Chondrocyte (in vitro differentiated cells): ENCODE results near the gene EFNA2. TPM values are rescaled to one million over a fixed set of nuclear protein-coding genes. Genes with fewer than 3 reads are reported as not detected.

Experiments used
- DNase-seq: peaks from one replicate; pipeline ENCODE4 v3.0.0; 2021; ENCODE audit warnings: mixed read lengths, low spot score
- H3K27ac Mint-ChIP-seq: one replicate; pipeline ENCODE4 v1.8.0; 2021; ENCODE audit warnings: mild to moderate bottlenecking, moderate library complexity, mixed read lengths; ENCODE audit not compliant: unreplicated experiment
- H3K27me3 Mint-ChIP-seq: 2 replicates; pipeline ENCODE4 v1.8.0; 2021; ENCODE audit warnings: low read depth, mixed read lengths
- H3K36me3 Mint-ChIP-seq: 2 replicates; pipeline ENCODE4 v1.8.0; 2021; ENCODE audit warnings: low read depth, mixed read lengths
- H3K4me1 Mint-ChIP-seq: 2 replicates; pipeline ENCODE4 v1.8.0; 2021; ENCODE audit warnings: low read depth, mild to moderate bottlenecking, mixed read lengths
- H3K4me3 Mint-ChIP-seq: one replicate; pipeline ENCODE4 v1.8.0; 2021; ENCODE audit warnings: mild to moderate bottlenecking, moderate library complexity, mixed read lengths; ENCODE audit not compliant: unreplicated experiment
- H3K9me3 Mint-ChIP-seq: 2 replicates; pipeline ENCODE4 v1.8.0; 2021; ENCODE audit warnings: low read depth, mixed read lengths
- total RNA-seq: library from RNA; stranded (reverse); gene quantifications from 3 replicates; pipeline ENCODE4 v1.2.1, GENCODE V29; 2021
- TF ChIP-seq, protein P1 (sequence below): fragments of 200-600 bp; sonication (generic); IDR thresholded peaks from 2 replicates; pipeline ENCODE4 v1.5.0; 2021; ENCODE audit warnings: antibody characterized with exemption, mild to moderate bottlenecking, moderate library complexity

Gene EFNA2
- total RNA-seq, 1 donor from 2014 or later, result 7.0 TPM

DNA sequence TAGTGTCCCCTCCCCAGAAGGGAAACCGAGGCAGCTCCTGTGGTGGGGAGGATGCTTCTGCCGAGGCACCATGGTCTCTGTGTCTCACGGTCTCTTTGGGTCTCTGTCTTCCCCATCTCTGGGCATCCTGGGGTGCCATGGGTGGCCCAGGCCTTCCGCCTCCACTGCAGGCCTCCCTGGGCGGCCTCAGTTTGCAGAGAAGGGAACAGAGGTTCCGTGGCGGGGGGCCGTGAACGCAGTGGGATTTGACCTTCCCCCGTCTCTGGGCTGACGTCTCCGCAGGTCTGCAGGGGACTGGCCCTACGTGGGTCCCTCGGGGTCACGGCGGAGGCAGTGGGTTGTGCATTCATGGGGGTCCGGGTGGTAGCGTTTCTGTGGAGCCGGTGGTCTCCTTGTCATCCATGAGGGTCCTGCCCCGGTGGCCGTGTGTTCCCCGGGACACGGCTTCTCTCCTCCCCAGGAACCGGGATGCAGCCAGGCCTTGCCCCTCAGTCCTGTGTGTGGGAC is 4.6 kb downstream of the EFNA2 start:
- Mint-ChIP-seq H3K4me3 (no peak overlapping the region), H3K36me3 (no peaks in the 10 kb centered on the region), H3K27me3 (peaks cover 2% of the 10 kb centered on the region), H3K27ac (no peak overlapping the region), H3K4me1 (peaks cover 3% of the 10 kb centered on the region), H3K9me3 (no peaks in the 10 kb centered on the region)
- TF ChIP-seq, protein P1, sequence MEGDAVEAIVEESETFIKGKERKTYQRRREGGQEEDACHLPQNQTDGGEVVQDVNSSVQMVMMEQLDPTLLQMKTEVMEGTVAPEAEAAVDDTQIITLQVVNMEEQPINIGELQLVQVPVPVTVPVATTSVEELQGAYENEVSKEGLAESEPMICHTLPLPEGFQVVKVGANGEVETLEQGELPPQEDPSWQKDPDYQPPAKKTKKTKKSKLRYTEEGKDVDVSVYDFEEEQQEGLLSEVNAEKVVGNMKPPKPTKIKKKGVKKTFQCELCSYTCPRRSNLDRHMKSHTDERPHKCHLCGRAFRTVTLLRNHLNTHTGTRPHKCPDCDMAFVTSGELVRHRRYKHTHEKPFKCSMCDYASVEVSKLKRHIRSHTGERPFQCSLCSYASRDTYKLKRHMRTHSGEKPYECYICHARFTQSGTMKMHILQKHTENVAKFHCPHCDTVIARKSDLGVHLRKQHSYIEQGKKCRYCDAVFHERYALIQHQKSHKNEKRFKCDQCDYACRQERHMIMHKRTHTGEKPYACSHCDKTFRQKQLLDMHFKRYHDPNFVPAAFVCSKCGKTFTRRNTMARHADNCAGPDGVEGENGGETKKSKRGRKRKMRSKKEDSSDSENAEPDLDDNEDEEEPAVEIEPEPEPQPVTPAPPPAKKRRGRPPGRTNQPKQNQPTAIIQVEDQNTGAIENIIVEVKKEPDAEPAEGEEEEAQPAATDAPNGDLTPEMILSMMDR, result no peak
- no peak for DNase-seq

DNA sequence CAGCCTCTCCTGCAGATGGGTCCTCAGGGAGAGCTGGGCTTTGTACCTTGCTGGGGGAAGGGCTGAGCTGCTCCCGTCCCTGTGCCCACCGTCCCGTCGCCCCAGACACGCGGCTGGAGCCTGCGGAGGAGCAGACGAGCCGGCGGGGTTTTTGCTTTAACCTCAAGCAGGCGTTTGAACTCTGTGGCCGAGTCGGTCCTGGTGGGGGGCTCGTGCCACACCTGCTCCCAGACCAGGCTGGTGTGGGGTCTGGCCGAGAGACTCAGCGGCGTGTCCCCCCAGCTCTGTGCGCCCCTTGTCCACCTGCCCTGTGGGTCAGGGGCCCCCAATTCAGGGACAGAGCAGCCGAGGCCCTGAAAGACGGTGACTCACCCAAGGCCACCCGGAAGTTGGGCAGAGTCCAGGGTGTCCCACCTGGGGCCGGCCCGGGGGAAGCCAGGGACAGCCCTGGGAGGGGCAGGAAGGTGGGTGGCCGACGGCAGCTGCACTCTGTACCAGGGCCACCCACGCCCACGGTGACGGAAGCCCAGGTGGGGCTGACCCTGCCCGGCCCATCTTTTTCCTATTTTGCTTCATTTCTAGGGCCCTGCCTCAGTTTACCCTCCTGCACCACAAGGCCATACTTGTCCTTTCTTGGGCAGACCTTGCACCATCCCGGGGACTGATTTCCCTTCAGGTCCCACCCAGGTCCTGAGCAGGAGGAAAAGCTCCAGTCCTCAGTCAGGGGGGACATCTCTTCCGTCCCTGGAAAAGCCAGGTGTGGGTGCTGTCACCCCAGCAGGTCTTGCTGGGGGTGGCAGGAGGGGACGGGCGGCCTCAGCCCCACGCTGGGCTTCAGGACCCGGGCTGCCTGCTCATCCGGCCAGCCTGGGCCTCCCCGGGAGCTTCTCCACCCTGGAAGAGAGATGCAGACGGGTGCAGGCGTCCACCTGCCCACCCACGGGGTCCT is 5.3 kb downstream of the EFNA2 start:
- TF ChIP-seq, protein P1, result no peak
- peaks cover 2% of the 10 kb centered on the region for H3K27me3 Mint-ChIP-seq
- H3K36me3 Mint-ChIP-seq, result no peaks in the 10 kb centered on the region
- DNase-seq, result no peak
- H3K4me3 Mint-ChIP-seq, result no peak overlapping the region
- no peak overlapping the region for H3K27ac Mint-ChIP-seq
- no peaks in the 10 kb centered on the region for H3K9me3 Mint-ChIP-seq
- peaks cover 3% of the 10 kb centered on the region for H3K4me1 Mint-ChIP-seq

DNA sequence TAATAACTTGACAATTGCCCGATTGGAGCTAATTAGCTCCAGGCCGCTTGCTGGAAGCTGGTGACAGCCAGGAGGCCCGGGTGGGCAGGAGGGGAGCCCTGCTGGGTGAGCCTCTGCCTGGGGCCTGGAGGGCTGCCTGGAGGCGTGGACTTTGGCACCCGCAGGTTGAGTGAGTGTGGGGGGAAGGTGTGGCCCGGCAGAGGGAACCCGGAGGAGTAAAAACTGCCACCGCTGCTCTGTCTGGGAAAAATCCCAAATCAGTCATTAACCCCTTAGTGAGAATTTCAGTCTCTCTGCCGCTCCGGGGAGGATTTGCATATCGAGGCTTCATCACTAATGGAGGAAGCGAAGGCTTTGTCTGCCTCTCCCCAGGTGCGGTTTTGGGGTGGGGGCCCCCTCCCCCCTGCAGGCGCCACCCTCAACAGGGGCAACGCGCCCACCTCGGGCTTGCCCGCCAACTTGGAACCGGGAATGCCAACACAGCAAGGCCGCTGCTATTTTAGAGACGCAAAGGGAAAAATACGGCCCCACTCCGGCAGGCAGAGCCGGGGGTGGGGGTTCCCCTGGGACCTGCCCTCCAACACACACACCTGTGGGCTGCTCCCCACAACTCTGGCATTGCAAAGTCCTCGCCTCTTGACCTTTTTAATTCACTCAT is 6.2 kb downstream of the EFNA2 start:
- H3K36me3 Mint-ChIP-seq, result no peaks in the 10 kb centered on the region
- TF ChIP-seq, protein P1, result no peak
- no peak overlapping the region for H3K4me3 Mint-ChIP-seq

DNA sequence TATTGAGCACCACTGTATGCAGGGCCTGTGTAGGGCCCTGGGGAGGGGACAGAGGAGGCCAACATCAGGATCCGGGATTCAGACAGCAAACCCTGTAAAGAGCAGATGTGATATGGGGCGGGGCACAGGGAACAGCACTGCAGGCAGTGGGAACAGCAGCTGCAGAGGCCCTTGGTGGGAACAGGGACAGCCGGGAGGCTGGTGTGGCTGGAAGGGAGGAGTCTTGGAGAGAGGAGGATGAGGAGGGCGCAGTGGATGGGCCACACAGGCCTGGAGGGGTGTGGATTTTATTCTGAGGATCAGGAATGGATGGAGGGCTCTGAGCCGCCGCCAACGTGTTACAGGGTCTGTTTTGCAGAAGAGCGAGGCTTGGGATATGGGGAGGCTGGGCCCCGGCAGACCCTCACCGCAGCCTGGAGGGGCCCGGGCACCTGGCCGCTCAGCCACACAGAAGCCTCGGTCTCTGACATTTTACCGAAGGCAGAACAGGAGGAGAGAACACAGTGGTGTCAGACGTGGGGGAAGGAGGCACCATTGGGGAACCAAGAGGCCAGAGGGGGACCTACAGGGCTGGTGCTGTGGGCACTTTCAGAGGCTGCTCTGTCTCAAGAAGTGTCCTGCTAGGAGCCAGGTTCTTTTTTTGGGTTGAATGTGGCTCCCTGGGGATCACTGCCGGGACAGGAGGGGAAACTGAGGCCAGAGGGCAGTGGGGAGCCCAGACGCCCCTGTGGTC is 6.9 kb downstream of the EFNA2 start:
- H3K27ac Mint-ChIP-seq, result no peak overlapping the region
- no peak overlapping the region for H3K4me3 Mint-ChIP-seq
- TF ChIP-seq, protein P1, result no peak
- no peaks in the 10 kb centered on the region for H3K36me3 Mint-ChIP-seq
- H3K27me3 Mint-ChIP-seq, result peaks cover 2% of the 10 kb centered on the region
- H3K9me3 Mint-ChIP-seq, result no peaks in the 10 kb centered on the region
- DNase-seq, result no peak
- H3K4me1 Mint-ChIP-seq, result no peaks in the 10 kb centered on the region

More for the DNA sequence above, 6.2 kb downstream of the EFNA2 start:
- peaks cover 2% of the 10 kb centered on the region for H3K27me3 Mint-ChIP-seq
- H3K27ac Mint-ChIP-seq, result no peak overlapping the region
- no peaks in the 10 kb centered on the region for H3K9me3 Mint-ChIP-seq
- DNase-seq, result no peak
- no peaks in the 10 kb centered on the region for H3K4me1 Mint-ChIP-seq
